MM.1S (cell line): ENCODE measurements around the gene FAM131A.

ENCODE experiments used
- EZH2 ChIP-seq: fragments of 300-600 bp; sonication (generic); optimal IDR thresholded peaks from 2 replicates; pipeline ENCODE3; 2017; ENCODE audit warnings: low read depth, mild to moderate bottlenecking, antibody characterized with exemption, low read length, mixed read lengths
- EZH2phosphoT487 ChIP-seq: fragments of 300-600 bp; sonication (generic); IDR thresholded peaks from 2 replicates; pipeline ENCODE4 v1.6.1; 2018; ENCODE audit warnings: antibody characterized with exemption, low read length
- TF ChIP-seq, protein P1 (sequence below): fragments of 300-600 bp; sonication (generic); IDR thresholded peaks from 2 replicates; pipeline ENCODE4 v1.5.1; 2016; ENCODE audit warnings: antibody characterized with exemption, low read length, mixed read lengths

DNA sequence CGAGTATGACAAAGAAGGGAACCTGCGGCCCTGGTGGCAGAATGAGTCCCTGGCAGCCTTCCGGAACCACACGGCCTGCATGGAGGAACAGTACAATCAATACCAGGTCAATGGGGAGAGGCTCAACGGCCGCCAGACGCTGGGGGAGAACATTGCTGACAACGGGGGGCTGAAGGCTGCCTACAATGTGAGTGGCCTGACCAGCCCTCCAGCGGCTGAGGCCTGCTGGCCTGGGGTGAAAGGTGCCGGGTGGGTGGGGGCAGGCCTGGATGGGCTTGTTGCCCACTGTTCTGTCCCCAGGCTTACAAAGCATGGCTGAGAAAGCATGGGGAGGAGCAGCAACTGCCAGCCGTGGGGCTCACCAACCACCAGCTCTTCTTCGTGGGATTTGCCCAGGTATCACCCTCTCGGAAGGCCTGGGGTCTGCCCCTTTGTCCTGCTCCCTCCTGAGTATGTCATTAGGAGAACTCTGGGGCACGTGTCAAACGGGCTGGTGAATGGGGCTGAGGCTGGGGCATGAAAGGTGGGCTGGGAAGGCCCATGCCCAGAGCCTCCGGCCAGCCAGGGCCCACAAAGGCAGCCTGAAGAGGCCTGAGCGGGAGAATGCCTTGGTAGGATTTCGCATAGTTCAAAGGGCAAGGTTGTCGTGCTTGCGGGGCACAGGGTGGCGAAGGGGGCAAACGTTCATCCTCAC, 46.2 kb upstream of the FAM131A start:
- TF ChIP-seq, protein P1, sequence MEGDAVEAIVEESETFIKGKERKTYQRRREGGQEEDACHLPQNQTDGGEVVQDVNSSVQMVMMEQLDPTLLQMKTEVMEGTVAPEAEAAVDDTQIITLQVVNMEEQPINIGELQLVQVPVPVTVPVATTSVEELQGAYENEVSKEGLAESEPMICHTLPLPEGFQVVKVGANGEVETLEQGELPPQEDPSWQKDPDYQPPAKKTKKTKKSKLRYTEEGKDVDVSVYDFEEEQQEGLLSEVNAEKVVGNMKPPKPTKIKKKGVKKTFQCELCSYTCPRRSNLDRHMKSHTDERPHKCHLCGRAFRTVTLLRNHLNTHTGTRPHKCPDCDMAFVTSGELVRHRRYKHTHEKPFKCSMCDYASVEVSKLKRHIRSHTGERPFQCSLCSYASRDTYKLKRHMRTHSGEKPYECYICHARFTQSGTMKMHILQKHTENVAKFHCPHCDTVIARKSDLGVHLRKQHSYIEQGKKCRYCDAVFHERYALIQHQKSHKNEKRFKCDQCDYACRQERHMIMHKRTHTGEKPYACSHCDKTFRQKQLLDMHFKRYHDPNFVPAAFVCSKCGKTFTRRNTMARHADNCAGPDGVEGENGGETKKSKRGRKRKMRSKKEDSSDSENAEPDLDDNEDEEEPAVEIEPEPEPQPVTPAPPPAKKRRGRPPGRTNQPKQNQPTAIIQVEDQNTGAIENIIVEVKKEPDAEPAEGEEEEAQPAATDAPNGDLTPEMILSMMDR: no peak
- TF ChIP-seq EZH2phosphoT487 (no peak), EZH2 (no peak)
